CMK (cell line): Measurements from ENCODE around the gene FBN3.

Source experiments
- DNase-seq: peaks from one replicate; pipeline ENCODE4 v3.0.0-alpha.2; 2010; ENCODE audit warnings: low read depth

The FBN3 gene

DNA sequence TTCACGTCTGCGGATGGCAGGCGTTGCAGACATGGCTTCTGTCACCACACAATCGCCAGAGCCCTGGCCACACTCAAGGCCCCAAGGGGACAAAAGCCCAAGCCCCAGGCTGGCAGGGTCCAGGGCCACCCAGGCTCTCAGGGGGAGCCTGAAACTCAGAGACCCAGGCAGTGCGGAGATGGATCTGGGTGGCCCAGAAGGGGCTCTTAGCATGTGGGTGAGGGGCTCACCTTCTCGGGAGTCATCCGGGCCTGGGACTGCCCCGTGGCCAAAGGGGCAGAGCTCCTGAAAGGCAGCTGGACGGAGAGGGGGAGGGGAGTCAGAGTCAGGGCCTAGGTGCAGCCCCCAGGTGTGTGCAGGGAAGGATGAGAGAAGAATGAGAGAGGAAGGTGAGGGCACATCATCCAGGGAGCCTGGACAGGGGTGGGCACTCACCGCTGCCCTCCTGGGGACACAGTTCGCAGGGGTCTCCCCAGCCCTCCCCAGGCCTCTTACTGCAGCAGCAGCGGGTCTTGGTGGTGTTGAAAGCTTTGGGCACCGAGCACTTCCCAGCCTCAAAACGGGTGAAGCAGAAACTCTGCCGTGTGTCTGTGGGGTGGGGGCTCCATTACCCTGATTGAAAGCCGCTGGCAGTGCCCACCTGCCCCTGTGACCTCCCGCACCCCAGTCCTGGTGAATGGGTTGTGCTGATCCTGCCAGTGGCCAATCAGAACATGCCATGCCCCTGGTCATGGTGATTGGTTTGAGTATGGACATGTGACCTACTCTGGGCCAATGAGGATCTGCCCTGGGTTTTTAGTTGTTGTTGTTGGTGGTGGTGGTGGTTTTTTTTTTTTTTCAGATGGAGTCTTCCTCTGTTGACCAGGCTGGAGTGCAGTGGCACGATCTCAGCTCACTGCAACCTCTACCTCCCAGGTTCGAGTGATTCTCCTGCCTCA is 59.5 kb downstream of the FBN3 start:
- no peak for DNase-seq

DNA sequence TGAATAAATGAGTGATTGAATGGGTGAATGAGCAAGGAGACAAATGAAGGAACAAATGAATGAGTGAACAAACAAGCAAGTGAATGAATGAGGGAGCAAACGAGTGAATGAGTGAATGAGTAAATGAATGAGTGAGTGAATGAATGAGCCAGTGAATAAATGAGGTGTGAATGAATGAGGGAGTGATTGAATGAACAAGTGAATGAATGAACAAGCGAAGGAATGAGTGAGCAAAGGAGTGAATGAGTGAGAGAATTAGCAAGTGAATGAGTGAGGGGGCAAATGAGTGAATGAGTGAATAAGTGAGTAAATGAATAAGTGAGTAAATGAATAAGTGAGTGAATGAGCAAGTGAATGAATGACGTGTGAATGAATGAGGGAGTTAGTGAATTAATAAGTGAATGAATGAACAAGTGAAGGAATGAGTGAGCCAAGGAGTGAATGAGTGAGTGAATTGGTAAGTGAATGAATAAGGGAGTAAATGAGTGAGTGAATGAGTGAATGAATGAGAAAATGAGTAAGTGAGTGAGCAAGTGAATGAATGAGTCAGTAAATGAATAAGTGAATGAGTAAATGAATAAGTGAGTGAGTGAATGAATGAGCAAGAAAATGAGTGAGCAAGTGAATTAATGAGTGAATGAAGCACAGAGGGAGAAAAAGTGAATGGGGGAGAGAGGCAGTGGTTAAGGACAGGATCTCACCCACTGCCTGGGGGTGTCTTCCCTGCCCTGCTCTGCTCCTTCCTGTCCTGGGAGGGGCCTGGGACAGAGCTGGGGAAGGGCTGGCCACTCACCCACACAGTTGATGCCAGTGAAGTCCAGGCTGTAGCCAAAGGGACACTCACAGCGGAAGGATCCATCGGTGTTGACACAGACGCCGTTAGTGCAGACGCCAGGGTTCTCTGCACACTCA is 60.4 kb downstream of the FBN3 start:
- no peak for DNase-seq

DNA sequence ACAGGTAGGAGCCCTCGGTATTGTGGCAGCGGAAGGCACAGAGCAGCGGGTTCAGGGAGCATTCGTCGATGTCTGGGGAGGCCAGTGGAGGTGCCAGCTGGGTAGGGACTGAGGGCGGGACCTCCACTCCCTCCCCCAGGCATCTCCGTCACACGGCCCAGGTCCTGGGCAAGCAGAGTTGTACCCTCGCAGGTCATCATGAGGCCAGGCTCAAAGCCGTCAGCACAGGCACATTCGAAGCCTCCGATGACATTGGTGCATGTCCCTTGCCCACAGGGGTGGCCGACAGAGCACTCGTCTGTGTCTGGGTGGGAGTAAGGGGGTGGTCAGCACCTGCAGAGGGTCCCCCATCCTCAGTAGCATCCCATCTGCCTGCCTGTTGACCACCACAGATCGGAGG is 61.5 kb downstream of the FBN3 start:
- no peak for DNase-seq

DNA sequence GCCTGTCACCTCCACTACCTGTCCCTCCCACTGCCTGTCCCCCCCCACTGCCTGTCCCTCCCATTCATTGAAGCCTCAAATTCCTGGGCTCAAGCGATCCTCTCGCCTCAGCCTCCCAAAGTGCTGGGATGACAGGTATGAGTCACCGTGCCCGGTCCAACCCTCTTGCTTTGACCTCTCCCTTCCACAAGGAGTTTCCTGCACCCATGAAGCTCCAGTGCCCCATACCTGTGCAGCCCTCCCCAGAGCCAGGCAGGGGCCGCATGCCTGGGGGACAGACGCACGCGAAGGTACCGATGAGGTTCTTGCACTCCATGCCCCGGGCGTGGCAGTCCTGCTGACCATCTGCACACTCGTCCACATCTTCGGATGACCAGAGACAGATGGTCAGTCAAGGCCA is 62.5 kb downstream of the FBN3 start:
- no peak for DNase-seq

DNA sequence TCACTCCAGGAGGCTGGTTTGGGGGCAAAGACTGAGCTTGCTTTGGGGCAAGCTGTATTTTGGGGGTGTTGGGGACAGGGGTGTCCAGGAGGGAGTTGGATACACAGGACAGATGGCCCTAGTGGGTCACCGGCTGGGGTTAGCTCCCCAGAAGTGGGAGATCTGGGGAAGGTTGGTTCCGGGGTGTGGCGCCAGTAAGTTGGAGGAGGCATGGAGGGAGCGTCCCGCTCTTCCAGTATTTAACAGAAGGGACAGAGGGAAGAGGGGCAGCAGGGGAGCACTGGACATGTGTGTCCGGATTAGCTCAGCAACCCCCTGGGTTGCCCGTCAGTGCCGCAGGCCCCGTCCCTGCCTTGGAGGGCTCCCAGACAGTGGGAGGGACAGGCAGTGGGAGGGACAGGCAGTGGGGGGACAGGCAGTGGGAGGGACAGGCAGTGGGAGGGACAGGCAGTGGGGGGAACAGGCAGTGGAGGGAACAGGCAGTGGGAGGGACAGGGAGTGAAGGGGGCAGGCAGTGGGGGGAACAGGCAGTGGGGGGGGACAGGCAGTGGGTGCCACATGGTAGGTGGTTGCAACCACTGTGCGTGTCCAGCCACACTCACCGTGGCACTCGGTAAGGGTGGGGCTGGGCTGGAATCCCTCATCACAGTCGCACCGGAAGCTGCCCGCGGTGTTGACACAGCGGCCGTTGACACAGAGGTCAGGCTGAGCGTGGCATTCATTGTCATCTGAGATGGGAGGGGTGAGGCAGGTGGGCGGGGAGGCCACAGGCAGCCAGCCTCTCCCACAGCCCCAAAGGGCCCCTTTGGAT is 63.6 kb downstream of the FBN3 start:
- DNase-seq, result peak; percentile 72

DNA sequence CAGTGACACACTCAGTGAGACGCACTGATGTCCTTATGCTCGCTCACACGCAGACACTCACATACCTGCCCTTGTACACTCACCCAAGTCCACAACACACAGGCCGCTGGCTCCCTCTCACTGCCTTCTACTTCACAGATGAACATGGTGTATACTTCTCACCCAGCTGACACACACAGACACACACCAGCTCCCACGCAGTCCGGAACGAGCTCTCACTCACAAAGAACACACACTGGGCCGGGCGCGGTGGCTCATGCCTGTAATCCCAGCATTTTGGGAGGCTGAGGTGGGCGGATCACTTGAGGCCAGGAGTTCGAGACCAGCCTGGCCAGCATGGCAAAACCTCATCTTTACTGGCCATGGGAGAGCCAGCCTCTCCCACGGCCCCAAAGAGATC is 65.2 kb downstream of the FBN3 start:
- no peak for DNase-seq

DNA sequence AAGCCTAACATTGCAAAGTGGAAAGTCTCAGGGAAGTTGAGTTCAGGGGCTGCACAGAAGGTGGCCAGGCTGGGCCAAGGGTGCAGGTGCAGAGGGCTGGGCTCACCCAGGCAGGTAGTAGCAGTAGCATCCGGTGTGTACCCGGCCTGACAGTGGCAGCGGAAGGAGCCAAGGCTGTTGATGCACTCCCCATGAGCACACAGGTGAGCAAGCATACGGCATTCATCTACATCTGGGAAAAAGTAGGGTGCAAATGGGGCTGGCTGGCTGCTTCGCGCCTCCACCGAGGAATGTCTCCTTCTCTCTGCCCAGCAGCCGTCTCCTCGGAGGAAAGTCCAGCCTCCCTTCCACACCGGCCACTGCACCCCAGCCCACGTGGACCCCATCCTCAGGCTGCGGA is 66.3 kb downstream of the FBN3 start:
- no peak for DNase-seq

DNA sequence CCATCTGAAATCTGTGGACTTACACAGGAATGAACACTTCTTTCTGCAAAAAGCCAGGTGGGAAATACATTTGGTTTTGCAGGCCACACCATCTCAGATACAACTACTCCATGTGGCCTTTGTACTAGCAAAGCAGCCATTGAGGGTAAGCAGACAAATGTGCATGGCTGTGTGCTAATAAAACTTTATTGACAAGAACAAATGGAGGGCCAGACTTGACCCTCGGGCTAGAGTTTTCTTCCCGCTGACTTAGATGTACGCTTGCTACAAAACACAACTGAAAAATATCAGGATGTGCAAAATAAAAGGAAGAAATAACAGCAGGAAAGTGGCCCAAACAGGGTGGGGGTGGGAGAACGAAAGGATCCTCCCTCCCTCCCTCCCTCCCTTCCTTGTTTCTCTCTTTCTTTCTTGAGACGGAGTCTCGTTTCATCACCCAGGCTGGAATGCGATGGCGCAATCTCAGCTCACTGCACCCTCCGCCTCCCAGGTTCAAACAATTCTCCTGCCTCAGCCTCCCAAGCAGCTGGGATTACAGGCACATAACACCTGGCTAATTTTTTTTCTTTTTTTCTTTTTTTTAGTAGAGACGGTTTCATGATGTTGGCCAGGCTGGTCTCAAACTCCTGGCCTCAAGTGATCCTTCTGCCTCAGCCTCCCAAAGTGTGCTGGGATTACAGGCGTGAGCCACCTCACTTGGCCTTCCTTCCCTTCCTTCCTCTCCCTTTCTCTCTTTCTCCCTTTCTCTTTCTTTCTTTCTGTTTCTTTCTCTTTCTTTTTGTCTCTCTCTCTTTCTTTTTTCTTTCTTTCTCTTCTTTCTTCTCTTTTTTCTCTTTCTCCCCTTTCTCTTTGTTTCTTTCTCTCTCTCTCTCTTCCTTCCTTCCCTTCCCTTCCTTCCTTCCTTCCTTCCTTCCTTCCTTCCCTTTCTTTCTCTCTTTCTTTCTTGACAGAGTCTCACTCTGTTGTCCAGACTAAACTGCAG is 67.5 kb downstream of the FBN3 start:
- DNase-seq, result no peak

DNA sequence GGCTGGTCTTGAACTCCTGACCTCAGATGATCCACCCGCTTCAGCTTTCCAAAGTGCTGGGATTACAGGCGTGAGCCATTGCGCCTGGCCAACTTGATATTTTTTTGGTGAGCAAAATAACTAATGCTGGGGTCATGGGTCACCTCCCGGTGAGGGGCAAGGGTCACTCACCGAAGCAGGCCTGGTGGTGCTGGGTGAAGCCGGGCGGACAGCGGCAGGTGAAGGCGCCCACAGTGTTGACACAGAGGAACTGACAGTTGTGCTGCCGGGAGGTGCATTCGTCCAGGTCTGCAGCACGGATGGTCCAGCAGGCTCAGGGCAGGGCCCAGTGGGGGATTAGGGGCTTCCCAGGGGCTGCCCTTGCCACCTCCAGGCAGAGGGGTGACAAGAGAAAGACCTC is 68.6 kb downstream of the FBN3 start:
- no peak for DNase-seq

DNA sequence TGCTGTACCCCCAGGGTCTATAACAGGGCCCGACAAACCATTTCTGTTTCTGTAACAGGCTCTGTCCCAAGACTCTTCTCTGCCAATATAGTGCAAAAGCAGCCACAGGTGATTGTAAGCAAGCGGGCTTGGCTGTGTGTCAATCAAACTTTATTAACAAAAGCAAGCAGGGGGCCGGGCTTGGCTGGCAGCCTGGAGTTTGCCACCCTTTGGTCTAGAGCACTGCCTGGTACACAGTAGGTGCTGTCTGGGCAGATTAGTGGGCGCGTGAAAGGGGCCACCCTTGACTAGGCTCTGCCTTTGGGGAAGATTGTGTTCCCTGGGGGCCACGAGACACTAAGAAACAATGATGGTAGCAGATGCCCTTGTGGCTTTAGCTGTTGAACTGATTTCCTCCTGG is 69.4 kb downstream of the FBN3 start:
- DNase-seq, result no peak

DNA sequence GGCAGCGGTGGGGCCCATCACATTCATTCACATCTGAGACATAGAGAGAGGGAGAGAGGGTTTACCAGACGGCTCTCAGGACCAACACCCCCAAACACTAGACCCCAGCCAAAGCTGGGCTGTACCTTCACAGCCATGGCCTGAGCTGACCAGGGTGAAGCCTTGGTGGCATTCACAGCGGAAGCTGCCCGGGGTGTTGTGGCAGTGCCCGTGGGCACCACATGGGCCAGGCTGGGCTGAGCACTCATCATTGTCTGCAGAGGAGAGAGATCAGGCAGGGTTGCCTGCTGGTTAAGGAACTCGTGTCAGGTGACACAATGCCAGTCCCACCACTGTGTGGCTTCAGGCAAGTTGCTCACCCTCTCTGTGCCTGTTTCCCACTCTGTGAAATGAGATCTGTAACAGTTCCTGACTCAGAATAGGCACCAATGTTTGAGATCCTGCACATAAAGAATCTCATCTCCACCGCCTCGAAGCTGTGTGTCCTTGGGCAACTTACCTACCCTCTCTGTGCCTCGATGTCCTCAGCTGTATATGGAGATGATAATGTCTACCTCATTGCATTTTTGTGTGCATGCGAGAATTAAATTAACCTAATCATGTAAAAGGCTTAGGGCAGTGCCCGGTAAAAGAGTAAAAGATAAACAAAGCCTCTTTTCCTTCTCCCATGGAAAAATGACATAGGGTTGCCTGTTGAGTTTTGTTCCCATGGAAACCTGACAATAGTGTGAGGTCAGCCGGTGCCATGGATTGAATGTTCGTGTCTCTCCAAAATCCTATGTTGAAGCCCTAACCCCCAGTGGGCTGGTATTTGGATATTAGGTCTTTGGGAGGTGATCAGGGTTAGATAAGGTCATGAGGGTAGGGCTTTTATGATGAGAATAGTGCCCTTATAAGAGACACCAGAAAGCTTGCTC is 74.0 kb downstream of the FBN3 start:
- DNase-seq, result no peak

DNA sequence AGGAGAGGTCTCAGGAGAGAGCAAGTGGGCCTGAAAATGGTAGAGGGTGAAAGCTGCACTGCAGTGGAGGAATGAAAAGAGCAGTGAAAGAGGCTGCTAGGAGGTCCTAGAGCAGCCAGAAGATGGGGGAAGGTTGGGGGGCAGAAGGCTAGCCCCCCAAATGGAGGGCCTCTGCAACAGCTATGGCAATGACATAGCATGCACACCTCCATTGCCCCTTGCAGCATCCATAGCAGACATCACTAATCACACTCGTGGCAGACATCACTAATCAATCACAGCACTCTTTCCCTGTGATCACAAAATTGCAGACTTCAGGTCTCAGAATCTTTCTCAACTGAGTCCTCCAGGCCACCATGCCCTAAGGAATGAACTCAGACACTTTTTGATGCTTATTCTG is 74.9 kb downstream of the FBN3 start:
- DNase-seq, result no peak

DNA sequence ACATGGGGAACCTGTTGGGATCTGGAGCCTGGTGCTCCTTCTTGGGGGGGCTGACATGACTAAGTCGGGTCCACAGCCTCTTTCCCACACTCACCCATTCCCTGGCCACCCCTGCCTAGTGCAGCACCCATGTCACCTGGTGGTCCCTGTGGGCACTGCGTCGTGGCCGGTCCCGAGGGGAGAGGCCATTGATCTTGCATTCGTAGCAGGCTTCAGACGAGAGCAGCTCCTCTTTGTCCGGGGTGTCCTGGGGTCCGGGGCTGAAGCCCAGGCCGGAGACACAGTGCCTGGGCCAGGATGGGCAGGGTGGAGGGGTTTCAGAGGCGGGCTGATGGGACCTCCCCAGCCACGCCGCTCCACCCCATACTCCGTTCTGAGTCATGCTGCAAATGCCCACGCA is 77.5 kb downstream of the FBN3 start:
- DNase-seq, result no peak

DNA sequence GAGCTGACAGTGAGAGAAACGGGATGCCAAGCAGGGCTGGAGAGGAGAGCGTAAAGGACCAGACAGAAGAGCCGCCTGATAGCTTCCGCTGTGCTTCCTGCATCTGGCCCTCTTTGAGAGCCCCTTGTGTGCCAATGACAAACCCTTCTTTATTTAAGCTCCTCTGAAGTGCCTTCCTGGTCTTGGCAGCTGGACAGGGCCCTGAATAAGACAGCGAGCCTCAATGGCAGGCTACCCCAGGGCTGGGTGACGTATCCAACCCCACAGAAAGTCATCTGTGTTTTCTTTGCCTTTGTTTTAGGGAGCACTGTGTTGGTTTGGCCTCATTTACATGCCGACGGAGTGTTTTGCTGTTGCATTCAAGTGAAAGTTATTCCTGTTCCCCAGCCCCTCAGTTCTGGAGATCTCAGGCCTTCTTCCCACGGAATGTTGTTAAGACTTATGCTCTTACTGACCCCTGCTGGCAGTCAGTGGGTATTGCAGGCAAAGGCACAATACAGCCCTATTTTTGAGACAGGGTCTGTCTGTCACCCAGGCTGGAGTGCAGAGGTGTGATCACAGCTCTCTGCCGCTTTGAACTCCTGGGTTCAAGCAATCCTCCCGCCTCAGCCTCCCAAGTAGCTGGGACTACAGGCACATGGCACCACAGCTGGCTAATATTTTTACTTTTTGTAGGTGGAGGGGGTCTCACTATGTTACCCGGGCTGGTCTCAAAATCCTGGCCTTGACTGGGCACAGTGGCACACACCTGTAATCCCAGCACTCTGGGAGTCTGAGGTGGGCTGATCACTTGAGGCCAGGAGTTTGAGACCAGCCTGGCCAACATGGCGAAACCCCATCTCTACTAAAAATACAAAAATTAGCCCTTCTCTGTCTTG is 80.1 kb downstream of the FBN3 start:
- peak; percentile 66 for DNase-seq

DNA sequence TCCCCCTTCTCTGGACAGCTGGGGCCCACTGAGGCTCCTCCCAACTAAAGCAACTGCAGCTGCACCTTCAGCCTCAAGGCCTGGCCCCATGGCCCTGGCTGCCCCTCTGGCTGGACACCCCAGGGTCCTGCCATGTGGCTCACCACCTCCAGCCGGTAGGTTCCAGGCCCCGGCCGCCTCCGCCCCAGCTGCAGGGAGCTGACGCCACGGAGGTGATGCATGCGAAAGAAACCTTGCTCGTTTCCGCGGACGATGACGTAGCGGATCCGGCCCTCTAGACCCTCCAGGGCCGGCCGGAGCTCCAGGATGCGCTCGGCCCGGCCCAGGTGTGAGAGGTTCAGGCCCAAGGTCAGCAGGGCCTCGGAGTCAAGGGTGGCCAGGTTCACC is 83.5 kb downstream of the FBN3 start:
- no peak for DNase-seq

DNA sequence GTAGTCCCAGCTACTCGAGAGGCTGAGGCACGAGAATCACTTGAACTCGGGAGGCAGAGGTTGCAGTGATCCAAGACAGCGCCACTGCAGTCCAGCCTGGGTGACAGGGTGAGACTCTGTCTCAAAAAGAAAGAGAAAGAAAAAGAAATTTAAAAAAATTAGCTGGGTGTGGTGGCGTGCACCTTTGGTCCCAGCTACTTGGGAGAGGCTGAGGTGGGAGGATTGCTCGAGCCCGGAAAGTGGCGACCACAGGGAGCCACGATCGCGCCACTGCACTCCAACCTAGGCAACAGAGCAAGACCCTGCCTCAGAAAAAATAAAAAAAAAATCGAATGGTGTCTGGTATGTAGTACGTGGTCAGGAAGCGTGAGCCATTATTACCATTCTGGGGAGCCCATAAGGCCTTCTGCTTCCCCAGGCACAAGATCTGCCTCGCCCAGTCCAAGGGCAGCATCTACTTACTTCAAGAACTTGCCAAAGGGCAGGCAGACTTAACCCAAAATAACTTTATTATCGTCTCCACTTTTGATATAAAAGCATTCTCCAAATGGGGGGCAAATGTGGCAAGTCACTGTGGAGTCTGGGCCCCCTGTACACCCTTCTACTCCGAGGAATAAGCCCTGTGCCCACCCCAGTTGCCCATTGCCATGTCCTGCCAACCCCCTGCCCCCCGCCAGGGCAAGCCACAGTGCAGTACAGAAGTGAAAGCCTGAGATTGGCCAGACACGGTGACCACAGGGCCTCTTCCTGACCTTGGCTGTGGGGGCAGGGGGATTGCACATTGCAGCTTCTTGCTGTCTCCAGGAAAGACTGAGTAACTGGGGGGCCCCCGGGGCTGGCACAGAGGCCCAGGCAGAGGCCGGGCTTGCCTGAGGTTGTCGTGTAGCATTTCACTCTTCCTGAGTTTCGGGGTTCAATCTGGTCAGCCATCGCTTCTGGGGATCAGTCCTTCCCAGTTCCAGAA is 84.2 kb downstream of the FBN3 start:
- DNase-seq, result no peak

DNA sequence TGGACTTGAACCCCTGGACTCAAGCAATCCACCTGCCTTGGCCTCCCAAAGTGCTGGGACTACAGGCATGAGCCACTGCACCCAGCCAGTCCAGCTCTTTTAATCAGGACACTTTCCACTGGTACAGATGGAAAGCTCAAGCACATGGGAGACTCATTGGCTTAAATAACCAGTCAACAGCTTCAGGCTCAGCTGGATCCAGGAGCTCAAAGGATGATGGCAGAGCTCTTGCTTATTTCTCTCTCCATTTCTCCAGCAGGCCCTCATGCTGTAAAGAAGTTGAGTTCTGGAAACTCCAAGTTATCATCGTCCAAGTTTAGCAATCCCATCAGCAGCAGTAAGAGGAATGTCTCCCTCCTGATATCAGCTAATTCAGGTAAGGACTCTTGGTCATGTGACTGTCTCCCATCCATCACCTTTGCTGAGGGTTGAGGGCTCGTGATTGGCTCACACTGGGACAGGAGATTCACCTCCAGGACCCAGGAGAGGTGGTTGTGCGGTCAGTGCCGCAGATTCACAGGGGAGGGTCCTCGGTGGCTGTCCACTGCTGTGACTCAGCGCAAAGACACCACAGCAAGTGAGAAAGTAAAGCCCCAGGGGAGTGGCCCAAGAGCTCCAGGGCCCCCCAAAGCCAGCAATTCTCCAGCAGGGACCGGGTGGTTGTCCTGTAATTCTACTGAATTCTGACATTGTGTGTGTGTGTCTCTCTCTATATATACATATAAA is 91.7 kb downstream of the FBN3 start:
- DNase-seq, result no peak
